ENCODE results near the gene CDYL.

CDYL gene

GRCh38 chr6:4958624-4959023, 182.4 kb downstream of the CDYL start:
- Histone ChIP-seq H3K4me2 (ENCODE audit: insufficient read depth, low read length, poor library complexity, severe bottlenecking) (no peak overlapping the region), H2BK15ac (ENCODE audit: low read length) (no peak overlapping the region), H3K4me3 (ENCODE audit: low read length in 2 of 2) (no peak overlapping the region), H3K4me1 (ENCODE audit: control insufficient read depth in 2 of 2, insufficient read depth in 1 of 2, low read depth in 1 of 2, low read length in 2 of 2) (peaks cover 0 to 2% of the 10 kb centered on the region in 2 donors), H3K27ac (replicated peaks; ENCODE audit: low read length) (no peak overlapping the region), H3K14ac (ENCODE audit: low read length) (no peak overlapping the region), H3K23ac (ENCODE audit: low read depth, low read length, poor library complexity) (no peak overlapping the region), H3K9ac (ENCODE audit: low read depth, low read length, poor library complexity) (no peak overlapping the region), H2AK5ac (ENCODE audit: low read depth, low read length) (no peak overlapping the region), H2BK12ac (ENCODE audit: low read length) (no peak overlapping the region), H2AFZ (ENCODE audit: low read length) (no peak overlapping the region), H3K4ac (ENCODE audit: low read length) (no peak overlapping the region), H3K36me3 (replicated peaks in 1 of 2; ENCODE audit: control insufficient read depth in 2 of 2, insufficient read depth in 2 of 2, low read length in 2 of 2) (peaks cover 5 to 26% of the 10 kb centered on the region in 2 donors), H3K9me3 (replicated peaks in 1 of 2; ENCODE audit: control insufficient read depth in 2 of 2, insufficient read depth in 1 of 2, low read depth in 1 of 2, low read length in 2 of 2) (peaks cover 0 to 3% of the 10 kb centered on the region in 2 donors), H3K27me3 (ENCODE audit: control insufficient read depth in 3 of 3, insufficient read depth in 3 of 3, low read depth in 1 of 3, low read length in 3 of 3) (peaks cover 0 to 2% (median 0%) of the 10 kb centered on the region in 3 experiments), H4K91ac (ENCODE audit: low read depth, low read length, poor library complexity) (no peak overlapping the region), H2BK120ac (ENCODE audit: low read depth, low read length) (no peak overlapping the region), H3K79me1 (ENCODE audit: low read depth, low read length) (no peaks in the 10 kb centered on the region), H3K18ac (ENCODE audit: low read length) (no peak overlapping the region), H4K8ac (ENCODE audit: low read depth, low read length) (no peak overlapping the region), H2BK5ac (ENCODE audit: low read length) (no peak overlapping the region)
- no CpG with 5 or more reads among the region's 3 CpGs for WGBS, 2 donors (ENCODE audit: extremely low coverage in 2 of 2, insufficient read length in 2 of 2, insufficient replicate concordance in 1 of 2)
- no peak for DNase-seq (ENCODE audit: low spot score)

- Histone ChIP-seq H3K14ac (ENCODE audit: low read length) (no peak overlapping the region), H3K4me3 (ENCODE audit: low read length in 2 of 2) (no peak overlapping the region), H3K79me1 (ENCODE audit: low read depth, low read length) (no peaks in the 10 kb centered on the region), H2BK120ac (ENCODE audit: low read depth, low read length) (no peak overlapping the region), H4K91ac (ENCODE audit: low read depth, low read length, poor library complexity) (no peak overlapping the region), H3K27me3 (ENCODE audit: control insufficient read depth in 3 of 3, insufficient read depth in 3 of 3, low read depth in 1 of 3, low read length in 3 of 3) (peaks cover 0 to 2% (median 0%) of the 10 kb centered on the region in 3 experiments), H2AFZ (ENCODE audit: low read length) (no peak overlapping the region), H3K27ac (replicated peaks; ENCODE audit: low read length) (no peak overlapping the region), H2AK5ac (ENCODE audit: low read depth, low read length) (no peak overlapping the region), H3K4me2 (ENCODE audit: insufficient read depth, low read length, poor library complexity, severe bottlenecking) (no peak overlapping the region), H2BK12ac (ENCODE audit: low read length) (no peak overlapping the region), H3K36me3 (replicated peaks in 1 of 2; ENCODE audit: control insufficient read depth in 2 of 2, insufficient read depth in 2 of 2, low read length in 2 of 2) (no peaks in the 10 kb centered on the region), H4K8ac (ENCODE audit: low read depth, low read length) (no peak overlapping the region), H3K18ac (ENCODE audit: low read length) (no peak overlapping the region), H3K23ac (ENCODE audit: low read depth, low read length, poor library complexity) (no peak overlapping the region), H3K4me1 (ENCODE audit: control insufficient read depth in 2 of 2, insufficient read depth in 1 of 2, low read depth in 1 of 2, low read length in 2 of 2) (peaks cover 0 to 7% of the 10 kb centered on the region in 2 donors), H3K9ac (ENCODE audit: low read depth, low read length, poor library complexity) (no peak overlapping the region), H3K4ac (ENCODE audit: low read length) (no peak overlapping the region), H2BK15ac (ENCODE audit: low read length) (no peak overlapping the region), H2BK5ac (ENCODE audit: low read length) (no peak overlapping the region), H3K9me3 (replicated peaks in 1 of 2; ENCODE audit: control insufficient read depth in 2 of 2, insufficient read depth in 1 of 2, low read depth in 1 of 2, low read length in 2 of 2) (peaks cover 0 to 3% of the 10 kb centered on the region in 2 donors)
- no peak for DNase-seq (ENCODE audit: low spot score)
- no CpG with 5 or more reads among the region's 10 CpGs for WGBS, 2 donors (ENCODE audit: extremely low coverage in 2 of 2, insufficient read length in 2 of 2, insufficient replicate concordance in 1 of 2)
Measured at GRCh38 chr6:4961322-4962168, 185.3 kb downstream of the CDYL start.

DNA sequence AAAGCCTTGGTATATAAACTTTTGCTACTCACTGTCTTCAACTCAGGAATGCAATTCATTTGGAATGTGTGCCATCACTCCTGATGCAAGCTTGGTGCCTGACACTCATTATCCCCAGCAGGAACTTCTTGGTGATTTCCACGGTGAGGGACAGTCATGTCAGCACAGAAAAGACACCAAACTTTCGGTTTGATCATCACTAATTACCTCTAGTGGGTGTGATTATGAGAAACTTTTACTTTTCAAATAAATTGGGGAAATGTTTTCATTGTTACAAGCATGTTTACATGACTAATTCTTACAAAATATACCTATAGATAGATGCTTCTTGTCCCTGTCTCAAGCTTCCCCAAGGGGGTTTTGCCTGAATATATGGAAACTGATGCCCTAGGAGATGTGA, 186.7 kb downstream of the CDYL start:
- no peak overlapping the region for H2AFZ ChIP-seq (ENCODE audit: low read length)
- no peak overlapping the region for H3K4me2 ChIP-seq (ENCODE audit: insufficient read depth, low read length, poor library complexity, severe bottlenecking)
- peaks cover 0 to under 1% (median 0%) of the 10 kb centered on the region in 3 experiments for H3K27me3 ChIP-seq (ENCODE audit: control insufficient read depth in 3 of 3, insufficient read depth in 3 of 3, low read depth in 1 of 3, low read length in 3 of 3)
- peaks cover 0 to 1% of the 10 kb centered on the region in 2 donors for H3K9me3 ChIP-seq (replicated peaks in 1 of 2; ENCODE audit: control insufficient read depth in 2 of 2, insufficient read depth in 1 of 2, low read depth in 1 of 2, low read length in 2 of 2)
- H3K18ac ChIP-seq (ENCODE audit: low read length): no peak overlapping the region
- no peak overlapping the region for H4K8ac ChIP-seq (ENCODE audit: low read depth, low read length)
- no peak overlapping the region for H3K14ac ChIP-seq (ENCODE audit: low read length)
- no peak overlapping the region for H3K4ac ChIP-seq (ENCODE audit: low read length)
- no peak overlapping the region for H3K4me3 ChIP-seq (ENCODE audit: low read length in 2 of 2)
- H3K27ac ChIP-seq (replicated peaks; ENCODE audit: low read length): no peak overlapping the region
- no CpG with 5 or more reads among the region's 2 CpGs for WGBS, 2 donors (ENCODE audit: extremely low coverage in 2 of 2, insufficient read length in 2 of 2, insufficient replicate concordance in 1 of 2)
- H3K79me1 ChIP-seq (ENCODE audit: low read depth, low read length): no peaks in the 10 kb centered on the region
- no peak for DNase-seq (ENCODE audit: low spot score)
- H2BK12ac ChIP-seq (ENCODE audit: low read length): no peak overlapping the region
- peaks cover 0 to 6% of the 10 kb centered on the region in 2 donors for H3K4me1 ChIP-seq (ENCODE audit: control insufficient read depth in 2 of 2, insufficient read depth in 1 of 2, low read depth in 1 of 2, low read length in 2 of 2)
- H3K36me3 ChIP-seq (replicated peaks in 1 of 2; ENCODE audit: control insufficient read depth in 2 of 2, insufficient read depth in 2 of 2, low read length in 2 of 2): no peaks in the 10 kb centered on the region
- no peak overlapping the region for H2AK5ac ChIP-seq (ENCODE audit: low read depth, low read length)
- H3K23ac ChIP-seq (ENCODE audit: low read depth, low read length, poor library complexity): no peak overlapping the region
- no peak overlapping the region for H4K91ac ChIP-seq (ENCODE audit: low read depth, low read length, poor library complexity)
- H2BK120ac ChIP-seq (ENCODE audit: low read depth, low read length): no peak overlapping the region
- no peak overlapping the region for H2BK15ac ChIP-seq (ENCODE audit: low read length)
- no peak overlapping the region for H2BK5ac ChIP-seq (ENCODE audit: low read length)
- H3K9ac ChIP-seq (ENCODE audit: low read depth, low read length, poor library complexity): no peak overlapping the region

DNA sequence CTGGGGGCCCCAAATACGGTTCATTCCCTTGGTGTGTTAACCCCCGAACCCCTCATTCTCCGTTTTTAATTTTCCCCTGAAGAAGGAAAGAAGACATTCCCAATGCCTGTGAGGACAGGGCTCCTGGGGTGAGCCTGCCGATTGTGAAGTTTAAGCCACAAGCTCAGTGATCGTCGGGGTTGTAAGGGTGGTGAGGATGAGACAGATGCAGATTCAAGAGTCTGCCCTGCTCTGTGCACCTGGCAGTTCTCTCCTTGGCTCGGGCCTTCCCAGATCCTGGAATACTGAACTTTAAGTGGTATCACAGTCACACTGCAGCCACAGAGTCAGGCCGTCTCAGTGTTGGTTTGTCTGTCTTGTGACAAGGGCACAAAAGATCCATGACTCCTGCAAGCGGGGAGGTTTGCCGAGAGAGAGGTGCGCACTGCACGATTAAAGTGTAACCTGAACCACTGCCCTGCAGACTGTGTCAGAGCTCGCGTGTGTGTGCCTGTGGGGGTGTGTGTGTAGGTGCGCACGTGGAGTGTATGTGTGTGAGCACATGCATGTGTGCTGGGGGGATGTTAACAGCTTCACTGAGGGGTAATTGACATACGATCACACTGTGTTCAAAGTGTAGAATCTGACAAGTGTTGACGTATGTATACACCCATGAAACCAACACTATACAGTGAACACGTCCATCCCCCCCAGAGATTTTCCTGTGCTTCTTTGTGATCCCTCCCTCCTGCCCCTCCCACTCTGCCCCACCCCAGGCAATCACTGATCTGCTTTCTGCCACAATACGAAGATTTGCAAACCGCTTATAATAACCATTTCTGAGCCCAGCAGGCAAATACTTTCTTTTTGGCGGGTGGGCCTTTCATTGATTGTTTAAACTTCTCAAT, 188.7 kb downstream of the CDYL start:
- Histone ChIP-seq H3K4me3 (ENCODE audit: low read length in 2 of 2) (no peak overlapping the region), H2AFZ (ENCODE audit: low read length) (peak overlapping the region; percentile 80), H3K36me3 (replicated peaks in 1 of 2; ENCODE audit: control insufficient read depth in 2 of 2, insufficient read depth in 2 of 2, low read length in 2 of 2) (no peaks in the 10 kb centered on the region), H3K79me1 (ENCODE audit: low read depth, low read length) (no peaks in the 10 kb centered on the region), H2BK5ac (ENCODE audit: low read length) (no peak overlapping the region), H3K4ac (ENCODE audit: low read length) (no peak overlapping the region), H3K9me3 (replicated peaks in 1 of 2; ENCODE audit: control insufficient read depth in 2 of 2, insufficient read depth in 1 of 2, low read depth in 1 of 2, low read length in 2 of 2) (no peaks in the 10 kb centered on the region), H3K27me3 (ENCODE audit: control insufficient read depth in 3 of 3, insufficient read depth in 3 of 3, low read depth in 1 of 3, low read length in 3 of 3) (no peaks in the 10 kb centered on the region), H4K8ac (ENCODE audit: low read depth, low read length) (no peak overlapping the region), H3K14ac (ENCODE audit: low read length) (no peak overlapping the region), H3K27ac (replicated peaks; ENCODE audit: low read length) (no peak overlapping the region), H3K4me1 (ENCODE audit: control insufficient read depth in 2 of 2, insufficient read depth in 1 of 2, low read depth in 1 of 2, low read length in 2 of 2) (peaks cover 0 to 5% of the 10 kb centered on the region in 2 donors), H4K91ac (ENCODE audit: low read depth, low read length, poor library complexity) (no peak overlapping the region), H3K18ac (ENCODE audit: low read length) (peak overlapping the region; percentile 30), H2BK15ac (ENCODE audit: low read length) (no peak overlapping the region), H3K9ac (ENCODE audit: low read depth, low read length, poor library complexity) (peak overlapping the region; percentile 46), H3K4me2 (ENCODE audit: insufficient read depth, low read length, poor library complexity, severe bottlenecking) (no peak overlapping the region), H2BK12ac (ENCODE audit: low read length) (no peak overlapping the region), H2BK120ac (ENCODE audit: low read depth, low read length) (no peak overlapping the region), H3K23ac (ENCODE audit: low read depth, low read length, poor library complexity) (no peak overlapping the region), H2AK5ac (ENCODE audit: low read depth, low read length) (no peak overlapping the region)
- WGBS, 2 donors (ENCODE audit: extremely low coverage in 2 of 2, insufficient read length in 2 of 2, insufficient replicate concordance in 1 of 2): no CpG with 5 or more reads among the region's 22 CpGs
- DNase-seq (ENCODE audit: low spot score): no peak

All from neuronal stem cell (in vitro differentiated cells).